GM15510 (cell line): ENCODE measurements around the gene ZNF616.

Source experiments
- POLR2A ChIP-seq: IDR thresholded peaks from 3 replicates; pipeline ENCODE4 v1.6.1; 2011; ENCODE audit warnings: borderline replicate concordance; ENCODE audit not compliant: insufficient read length; ENCODE audit errors: extremely low read depth

Gene ZNF616

GRCh38 chr19:52138983-52139251 lies 821 bp downstream of the ZNF616 start:
- TF ChIP-seq POLR2A = no peak

DNA sequence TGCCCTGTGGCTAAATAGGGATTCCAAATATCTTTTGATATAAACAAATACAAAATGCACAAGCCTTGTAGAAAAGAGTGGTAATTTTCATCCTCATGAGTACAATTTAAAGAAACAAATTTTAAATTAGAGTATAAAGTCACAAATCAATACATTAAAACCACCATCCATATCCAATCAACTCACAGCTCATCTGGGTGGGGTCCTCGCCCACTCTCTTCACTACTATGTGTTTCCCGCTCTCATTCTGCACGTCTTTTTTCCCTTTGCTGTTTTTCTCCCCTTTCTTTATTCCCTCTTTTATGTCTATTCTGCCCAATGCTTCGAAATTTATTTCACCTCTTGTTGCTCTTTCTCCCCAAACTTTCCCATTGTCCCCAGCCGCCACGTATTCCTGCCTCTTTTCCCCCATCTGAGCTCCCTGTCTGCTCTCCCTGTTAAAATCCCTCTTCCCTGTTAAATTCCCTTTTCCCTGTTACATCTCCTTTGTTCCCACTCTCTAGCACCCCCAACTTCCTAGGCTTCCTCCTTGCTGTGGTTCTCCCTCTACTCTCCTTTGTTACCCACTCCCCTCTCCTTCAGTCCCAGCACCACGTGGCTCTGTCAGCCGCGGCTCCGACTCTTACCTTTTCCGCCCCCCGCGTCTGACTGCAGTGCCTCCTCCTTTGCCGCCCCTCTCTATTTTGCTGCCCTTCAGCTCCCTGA lies 1.3 kb downstream of the ZNF616 start:
- no peak for TF ChIP-seq POLR2A

DNA sequence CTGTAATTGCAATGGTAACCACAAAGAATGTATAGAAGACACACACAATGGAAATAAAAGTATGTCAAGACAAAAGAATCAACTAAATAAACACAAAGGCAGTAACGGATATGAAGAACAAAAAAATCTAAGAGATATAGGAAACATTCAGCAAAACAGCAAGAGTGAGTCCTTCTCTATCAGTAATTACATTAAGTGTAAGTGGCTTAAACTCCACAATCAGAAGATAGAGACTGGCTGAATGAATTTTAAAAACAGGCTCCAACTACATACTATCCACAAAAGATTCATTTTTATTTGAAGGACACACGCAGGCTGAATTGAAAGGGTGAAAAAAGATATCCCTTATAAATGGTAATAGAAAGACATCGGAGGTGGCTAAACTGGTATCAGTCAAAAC lies 19.5 kb downstream of the ZNF616 start:
- TF ChIP-seq POLR2A = no peak

- no peak for TF ChIP-seq POLR2A
These were observed 24.1 kb downstream of the ZNF616 start for GRCh38 chr19:52115526-52116053.

DNA sequence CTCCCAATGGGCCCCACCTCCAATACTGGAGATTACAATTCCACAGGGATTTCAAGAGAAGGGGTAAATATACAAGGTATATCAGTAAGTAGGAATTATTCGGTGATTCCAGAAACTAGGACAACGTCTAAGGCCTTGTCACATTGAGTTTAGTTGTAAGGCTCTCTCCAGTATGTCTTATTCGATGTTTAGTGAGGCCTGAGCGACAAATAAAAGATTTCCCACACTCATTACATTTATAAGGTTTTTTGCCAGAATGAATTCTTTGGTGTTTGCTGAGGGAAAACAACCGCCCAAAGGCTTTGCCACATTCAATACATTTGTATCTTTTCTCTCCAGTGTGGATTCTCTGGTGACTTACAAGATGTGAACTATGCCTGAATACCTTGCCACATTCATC lies 25.0 kb downstream of the ZNF616 start:
- TF ChIP-seq POLR2A = no peak

- no peak for TF ChIP-seq POLR2A
These were observed 27.1 kb downstream of the ZNF616 start for GRCh38 chr19:52112624-52113023.

GRCh38 chr19:52110780-52111179 lies 29.0 kb downstream of the ZNF616 start:
- no peak for TF ChIP-seq POLR2A

DNA sequence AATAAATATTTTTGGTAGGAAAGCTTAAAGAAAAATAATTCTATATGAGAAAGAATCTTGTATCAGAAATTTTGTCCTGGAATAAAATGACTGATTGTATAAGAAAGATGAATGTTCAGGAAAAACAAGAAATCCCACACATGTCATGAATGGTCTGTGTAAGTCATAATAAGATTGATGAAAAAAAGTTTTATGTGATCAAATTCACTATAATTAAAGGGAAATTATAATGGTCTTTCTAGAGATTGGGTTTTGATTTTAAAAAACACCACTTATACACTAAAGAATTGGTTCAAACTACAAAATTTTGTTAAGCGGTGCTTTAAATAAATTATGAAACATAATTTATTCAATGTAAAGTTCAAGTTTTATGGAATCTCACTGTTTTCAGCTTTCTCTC lies 37.0 kb downstream of the ZNF616 start:
- TF ChIP-seq POLR2A = no peak

DNA sequence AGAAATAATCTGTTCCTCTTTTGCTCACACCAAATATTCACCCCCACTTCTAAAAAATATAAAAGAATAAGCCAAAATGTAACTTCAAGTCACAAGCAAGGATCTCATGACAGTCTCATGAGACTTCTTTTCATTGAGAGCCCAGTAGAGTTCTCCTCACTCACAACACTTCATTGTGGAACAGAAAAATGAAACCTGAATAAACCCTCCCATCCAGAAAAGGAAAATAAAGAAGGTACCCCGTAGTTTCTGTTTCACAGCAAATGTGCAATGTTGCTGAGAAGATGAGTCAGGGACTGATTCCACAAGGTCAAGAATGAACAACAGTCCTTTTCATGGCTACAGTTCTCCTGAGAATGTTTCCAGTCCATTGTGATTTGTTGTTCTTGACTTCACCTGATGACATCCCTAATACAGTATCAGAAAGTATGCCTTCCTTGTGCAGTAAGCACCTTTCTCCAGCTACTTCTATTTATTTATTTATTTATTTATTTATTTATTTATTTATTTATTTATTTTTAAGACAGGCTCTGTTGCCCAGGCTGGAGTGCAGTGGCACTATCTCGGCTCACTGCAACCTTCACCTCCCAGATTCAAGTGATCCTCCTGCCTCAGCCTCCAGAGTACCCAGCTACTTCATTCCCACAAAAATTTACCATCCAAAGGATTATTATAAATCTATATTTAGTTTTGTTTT lies 37.7 kb downstream of the ZNF616 start:
- no peak for TF ChIP-seq POLR2A

DNA sequence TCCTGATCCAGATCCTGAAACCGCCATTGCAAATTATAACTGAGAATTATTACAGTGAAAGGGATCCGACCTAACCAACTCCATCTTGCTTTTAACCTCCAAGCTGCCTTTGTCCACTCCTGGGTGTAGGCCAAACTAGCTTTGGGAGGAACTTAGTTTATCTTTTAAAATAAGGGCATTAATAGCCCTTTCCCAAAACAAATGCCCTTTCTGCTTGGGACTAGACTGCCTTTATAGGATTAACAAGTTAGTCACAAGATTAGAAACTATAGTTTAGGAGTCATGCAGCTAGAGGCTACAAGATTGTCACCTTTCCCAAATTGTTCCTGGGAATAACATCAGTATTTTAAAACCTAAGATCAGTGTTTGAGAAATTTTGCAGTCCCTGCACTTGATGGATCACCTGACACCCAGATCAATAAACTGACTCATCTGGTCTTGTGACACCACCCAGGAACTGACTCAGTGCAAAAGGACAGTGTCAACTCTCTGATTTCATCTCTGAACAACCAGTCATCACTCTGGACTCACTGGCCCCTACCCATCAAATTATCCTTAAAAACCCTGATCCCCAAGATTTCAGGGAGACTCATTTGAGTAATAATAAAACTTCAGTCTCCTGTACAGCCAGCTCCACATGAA lies 40.1 kb downstream of the ZNF616 start:
- no peak for TF ChIP-seq POLR2A

- peak; percentile 78 for TF ChIP-seq POLR2A
These were observed 44.3 kb downstream of the ZNF616 start, which contains the start of gene ZNF841 for GRCh38 chr19:52095172-52096014. Gene ZNF841, minus strand, starts transcription at chr19:52095765. Its CDS starts 10,964 bp downstream, at chr19:52084801.

DNA sequence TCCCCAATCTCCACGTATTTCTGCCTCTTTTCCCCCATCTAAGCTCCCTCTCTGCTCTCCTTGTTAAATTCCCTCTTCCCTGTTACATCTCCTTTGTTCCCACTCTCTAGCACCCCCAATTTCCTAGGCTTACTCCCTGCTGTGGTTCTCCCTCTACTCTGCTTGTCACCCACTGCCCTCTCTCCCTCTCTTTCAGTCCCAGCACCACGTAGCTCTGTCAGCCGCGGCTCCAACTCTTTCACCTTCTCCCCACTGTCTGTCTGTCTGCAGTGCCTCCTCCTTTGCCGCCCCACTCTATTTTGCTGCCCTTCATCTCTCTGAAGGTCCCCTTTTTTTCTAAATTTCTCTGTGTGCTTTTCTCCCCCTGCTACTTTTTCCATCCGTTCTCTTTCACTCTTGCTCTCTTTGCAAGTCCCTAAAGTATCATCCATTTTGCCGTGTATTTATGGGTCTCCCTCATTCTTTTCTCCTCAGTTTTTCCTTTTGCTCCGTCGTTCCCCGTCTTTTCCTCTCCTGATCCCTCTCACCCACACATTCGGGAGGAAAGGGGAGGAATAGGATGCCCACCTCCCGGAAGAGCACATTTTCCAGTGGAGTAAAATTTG lies 45.1 kb downstream of the ZNF616 start:
- TF ChIP-seq POLR2A = no peak

DNA sequence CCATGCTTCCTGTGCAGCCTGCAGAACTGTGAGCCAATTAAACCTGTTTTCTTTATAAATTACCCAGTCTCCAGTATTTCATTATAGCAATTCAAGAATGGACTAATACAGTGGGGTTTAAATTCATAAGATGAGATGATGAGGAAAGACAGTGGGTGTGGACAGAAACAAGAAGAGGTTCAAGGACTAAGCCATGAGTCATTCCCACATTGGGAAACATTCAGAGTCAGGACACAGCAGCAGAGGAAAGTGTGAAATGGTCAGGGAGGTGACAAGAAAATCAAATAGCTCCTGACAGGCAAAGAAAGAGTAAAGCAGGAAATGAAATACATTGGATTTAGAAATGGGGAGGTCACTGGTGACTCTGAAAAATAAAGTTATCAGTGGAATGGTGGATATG lies 53.3 kb downstream of the ZNF616 start:
- no peak for TF ChIP-seq POLR2A

DNA sequence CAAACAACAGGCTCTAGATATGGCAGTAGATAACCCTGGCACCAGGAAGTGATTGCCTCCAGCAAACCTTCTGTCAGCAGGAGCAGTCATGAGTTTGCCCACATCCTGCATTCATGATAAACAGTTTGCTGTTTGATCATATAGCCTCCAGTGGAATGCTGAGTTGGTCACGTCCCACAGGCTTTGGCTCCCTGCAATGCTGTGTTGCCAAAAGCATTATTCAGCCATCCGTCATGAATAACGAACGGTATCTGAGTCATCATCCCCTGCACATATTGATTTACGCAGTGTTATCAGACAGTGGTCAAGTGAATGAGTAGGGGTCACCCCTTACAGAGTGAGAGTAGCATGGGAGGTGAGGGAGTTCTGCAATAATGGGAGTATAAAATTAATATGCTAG lies 69.2 kb downstream of the ZNF616 start:
- no peak for TF ChIP-seq POLR2A
